NCI-H2227 (cell line): ENCODE measurements around the gene RAP1A.

ENCODE experiments used
- DNase-seq: peaks from one replicate; lab custom pipeline; 2025; ENCODE audit not compliant: unreplicated experiment; lab: John Stamatoyannopoulos, UW

The RAP1A gene

DNA sequence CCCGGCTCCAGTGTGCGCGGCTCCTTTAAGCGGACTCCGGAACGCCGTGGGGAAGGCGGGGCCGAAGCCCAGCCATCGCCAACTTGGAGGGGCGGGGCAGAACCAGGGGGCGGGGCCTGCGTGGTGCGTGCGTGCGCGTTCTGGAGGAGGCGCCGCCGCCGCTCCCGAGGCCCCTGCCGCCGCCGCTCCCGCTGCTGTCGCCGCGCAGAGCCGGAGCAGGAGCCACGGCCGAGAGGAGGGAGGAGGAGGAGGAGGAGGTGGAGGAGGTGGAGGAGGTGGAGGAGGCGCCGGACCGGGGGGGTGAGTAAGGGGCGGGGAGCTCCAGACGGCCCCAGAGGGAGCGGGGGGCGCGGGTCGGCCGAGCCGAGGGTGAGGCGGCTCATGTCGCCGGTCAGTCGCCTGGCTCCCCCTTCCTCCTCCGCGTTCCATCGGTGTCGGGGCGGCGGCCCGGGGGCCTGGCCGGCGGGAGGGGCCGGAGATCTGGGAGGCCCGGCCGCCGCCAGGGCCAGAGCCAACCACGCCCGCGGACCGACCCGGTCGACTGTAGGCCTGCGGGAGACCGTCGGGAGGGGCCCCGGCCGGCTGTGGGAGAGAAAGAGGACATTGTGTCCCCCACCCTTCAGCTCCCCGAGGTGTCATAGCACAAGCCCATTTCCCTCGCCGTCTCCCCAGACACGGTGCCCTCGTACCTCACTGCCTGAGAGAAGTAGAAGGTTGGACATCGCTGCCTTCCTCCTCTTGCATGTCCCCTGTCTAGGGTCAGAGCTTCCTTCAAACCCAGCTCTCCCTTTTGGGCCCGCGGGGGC lies at the start of gene RAP1A:
RAP1A (plus strand) TSS at position 155 of the 806 bp plus-strand sequence. CDS start 71,572 bp downstream, outside the sequence.
- peak; percentile 97 for DNase-seq

DNA sequence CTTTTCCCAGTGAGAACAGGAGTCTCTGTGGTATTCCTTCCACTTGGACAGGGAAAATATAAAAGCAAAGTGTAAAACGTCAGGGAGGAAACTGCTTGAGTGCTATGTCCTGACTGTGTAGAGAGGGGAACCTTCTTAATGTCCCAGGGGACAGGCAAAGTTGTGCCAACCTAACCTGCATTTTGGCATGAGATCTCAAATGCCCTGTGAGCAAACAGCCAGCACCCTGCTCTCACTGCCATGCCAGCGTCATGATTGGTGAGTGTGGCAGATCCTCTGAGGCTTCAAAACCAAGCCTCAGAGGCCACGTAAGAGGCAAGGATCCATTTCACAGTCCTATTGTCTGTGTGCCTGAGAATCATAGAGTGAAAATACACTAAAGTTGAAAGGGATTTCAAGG lies 49.7 kb upstream of the RAP1A start:
- DNase-seq = no peak

DNA sequence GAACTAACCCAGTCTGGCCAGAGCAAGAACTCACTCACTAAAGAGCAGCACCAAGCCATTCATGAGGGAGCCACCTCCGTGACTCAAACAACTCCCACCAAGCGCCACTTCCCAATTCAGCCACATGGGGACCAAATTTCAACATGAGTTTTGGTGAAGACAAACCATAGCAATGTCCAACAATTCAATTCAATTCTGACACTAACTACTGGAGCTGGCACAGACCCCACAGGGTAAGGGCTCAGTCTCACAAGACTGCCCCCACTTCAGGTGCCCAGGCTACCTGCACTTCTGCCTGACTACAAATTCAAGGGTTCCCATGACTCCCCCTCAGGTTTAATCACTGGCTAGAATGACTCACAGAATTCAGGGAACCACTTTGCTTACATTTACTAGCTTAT lies 48.8 kb upstream of the RAP1A start:
- no peak for DNase-seq

DNA sequence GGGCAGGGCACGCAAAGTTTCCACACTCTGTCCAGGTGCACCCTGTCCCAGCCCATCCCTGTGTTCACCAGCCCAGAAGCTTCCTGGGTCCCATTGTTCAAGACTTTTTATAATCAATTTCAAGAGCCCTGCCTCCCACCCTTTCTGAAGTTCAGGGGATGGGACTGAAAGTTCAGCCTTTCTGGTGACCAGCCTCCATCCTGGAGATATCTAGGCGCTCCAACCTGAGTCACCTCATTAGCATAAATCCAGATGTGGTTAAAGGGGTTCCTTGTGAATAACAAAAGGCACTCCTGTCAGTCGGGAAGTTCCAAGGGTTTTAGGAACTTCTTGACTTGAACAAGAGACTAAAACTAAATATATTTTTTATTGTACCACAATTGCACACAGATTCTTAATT lies 48.4 kb upstream of the RAP1A start:
- no peak for DNase-seq

DNA sequence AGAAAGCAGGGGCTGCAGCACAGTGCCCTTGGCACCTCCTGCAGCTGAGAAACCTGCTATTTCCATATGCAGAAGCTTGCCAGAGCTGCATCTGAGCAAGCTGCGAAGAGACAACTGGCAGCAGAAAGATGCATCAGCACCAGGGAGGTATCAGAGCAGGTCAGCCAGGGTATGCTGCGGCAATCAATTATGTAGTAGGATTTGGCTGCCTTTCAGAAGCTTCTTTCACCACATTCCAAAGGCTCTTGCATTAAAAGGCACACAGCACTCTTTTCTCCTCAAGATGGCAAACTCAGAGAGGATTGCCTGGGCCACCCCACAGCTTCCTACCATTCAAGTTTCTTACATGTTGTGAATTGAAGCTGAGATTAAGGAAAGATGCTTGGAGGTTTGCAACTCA lies 47.6 kb upstream of the RAP1A start:
- DNase-seq = no peak

DNA sequence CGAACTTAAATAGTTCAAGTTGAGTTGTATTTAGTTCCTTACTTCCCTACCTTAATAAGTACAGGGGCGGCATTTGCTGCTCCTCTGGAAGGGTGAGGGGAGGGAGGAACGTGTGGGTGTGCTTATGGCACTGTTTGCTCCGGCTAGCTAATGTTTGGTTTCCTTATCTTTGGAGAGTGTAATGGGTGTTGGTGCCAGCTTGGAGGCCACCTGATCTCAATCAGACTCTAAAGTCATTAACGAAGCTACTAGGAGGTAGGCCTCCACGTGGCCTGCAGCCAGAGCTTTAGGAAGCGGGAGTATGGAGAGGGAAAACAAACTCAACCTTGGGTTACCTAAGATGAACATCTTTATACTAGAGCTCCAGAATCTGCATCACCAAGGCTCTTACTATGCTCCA lies 43.0 kb upstream of the RAP1A start:
- DNase-seq = no peak

DNA sequence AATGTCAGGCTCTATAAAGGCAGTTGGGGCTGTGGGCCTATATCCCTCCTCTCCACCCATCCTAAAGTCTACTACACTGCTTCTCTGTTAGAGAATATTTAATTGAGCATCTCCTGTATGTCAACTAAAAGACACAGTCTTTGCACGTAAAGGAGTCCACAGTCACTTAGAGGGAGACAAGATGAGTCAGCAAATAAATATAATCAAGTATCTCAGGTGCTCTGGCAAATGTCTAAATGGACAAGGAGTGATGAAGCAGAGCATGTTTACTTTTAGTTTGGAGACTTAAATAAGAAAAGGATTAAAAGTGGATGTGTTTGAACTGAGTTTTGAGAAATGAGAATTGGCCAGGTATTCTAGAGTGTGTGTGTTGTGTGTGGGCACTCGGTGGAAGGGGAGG lies 41.8 kb upstream of the RAP1A start:
- DNase-seq = no peak

DNA sequence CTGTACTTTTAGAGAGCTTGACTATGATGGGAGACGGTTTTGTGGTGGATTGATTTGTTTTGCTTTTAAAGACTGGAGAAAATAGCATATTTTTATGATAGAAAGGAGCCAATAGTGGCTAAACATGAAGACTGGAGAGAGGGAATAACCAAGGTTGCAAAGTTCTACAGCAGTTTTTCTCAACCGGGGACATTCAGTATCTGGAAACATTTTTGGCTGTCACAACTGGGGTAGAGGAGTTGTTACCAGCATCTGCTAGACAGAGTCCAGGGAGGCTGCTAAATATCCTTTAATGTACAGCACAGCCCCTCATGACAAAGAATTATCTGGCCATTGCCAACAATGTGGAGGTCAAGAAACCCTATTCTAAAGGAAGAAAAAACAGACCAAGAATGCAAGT lies 38.4 kb upstream of the RAP1A start:
- no peak for DNase-seq

DNA sequence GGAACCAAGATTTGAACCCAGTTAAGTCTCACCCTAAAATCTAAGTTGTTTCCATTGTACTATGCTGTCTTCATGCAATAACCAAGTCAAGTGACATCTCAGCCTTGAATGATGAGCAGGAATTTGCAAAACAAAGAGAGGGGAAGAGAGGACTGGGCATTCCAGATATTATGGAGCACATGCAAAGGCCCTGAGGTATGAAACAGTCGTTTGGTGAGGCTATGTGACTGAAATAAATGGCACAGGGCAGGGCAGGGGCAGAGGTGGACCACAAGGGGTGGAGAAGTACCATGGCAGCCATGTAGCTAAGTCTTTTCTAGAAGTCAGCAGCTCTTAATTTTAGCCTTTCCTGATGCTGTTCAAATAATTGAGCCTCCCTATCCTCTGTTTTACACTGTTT lies 37.6 kb upstream of the RAP1A start:
- no peak for DNase-seq

DNA sequence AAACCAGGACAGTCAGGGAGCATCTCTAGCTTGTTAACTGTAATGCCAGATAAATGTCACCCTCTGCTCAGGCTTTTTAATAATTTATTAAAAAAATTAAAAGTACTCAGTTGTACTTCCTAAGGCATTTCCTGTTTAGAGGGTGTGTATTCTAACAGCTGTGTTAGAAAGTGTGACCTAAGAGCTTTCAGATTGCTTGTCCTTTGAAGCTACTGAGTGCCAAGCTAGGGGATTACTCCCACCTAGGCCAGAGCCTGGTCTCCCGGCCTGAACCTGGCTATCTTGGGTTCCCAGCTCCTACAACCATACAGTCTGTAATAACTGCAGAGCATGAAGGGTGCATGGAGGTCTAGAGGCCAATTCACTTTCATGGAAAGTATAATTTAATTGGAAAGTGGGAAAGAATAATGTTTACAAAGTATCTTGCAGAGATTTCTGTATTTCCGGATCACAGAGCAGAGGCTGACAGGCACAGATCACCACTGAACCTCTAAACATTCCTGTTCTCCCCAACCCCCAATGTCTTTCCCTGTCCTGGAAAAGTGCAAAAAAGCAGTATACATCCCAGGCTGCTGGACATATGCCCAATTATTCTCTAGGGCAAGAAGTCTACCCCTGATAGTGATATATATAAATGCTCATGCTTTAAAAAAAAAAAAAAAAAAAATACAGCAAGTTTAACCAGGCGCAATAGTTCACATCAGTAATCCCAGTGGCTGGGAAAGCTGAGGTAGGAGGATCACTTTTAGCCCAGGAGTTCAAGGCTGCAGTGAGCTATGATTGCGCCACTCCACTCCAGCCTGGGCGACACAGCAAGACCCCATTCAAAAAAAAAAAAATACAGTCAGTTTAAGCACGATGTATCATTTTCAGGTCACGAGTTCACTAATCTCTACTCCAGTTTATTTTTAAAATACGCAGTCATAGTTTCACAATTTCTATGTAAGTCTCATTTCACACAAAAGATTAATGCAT lies 36.7 kb upstream of the RAP1A start:
- DNase-seq = no peak

DNA sequence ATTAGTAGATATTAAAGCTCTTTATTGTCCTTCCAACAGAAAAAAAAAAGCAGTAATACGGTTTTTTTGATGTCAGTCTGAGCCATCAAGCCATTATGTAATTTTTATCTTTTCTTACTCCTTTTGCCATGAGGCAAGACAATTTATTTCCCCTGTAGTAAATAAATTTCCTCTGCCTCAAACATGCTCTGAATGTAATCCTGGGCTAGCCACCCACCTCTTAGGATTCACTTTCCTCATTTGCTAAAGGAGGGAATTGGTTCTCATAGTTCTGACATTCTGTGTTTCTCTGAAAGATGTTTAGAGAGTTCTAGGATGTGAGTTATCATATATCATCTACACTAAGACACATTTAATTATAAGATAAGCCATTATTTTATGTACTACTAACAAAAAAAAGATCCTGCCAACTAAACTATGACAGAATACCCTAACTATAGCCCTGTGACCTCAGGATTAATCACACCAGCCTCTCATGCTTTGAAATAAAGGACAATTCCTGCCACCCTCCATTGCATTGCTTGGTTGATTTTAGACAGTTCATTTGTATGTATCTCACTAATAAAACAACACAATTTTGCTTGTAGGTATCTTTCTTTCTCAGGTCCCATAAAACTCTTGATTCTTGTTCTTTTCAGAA lies 34.0 kb upstream of the RAP1A start:
- no peak for DNase-seq

DNA sequence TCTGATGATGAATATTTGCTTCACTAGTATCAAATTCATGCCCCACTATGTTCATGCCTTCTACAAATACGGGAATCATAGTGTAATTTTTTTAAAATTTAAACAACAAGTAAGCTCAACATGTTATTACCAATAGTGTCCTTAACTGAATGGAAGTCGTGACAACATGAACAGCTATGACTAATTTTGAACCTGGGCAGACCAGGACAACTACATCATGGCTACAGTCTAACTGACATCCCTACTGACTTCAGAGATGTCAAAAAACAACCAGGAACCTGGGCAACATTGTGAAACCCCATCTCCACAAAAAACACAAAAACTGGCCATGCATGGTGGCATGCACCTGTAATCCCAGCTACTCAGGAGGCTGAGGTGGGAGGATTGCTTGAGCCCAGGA lies 33.5 kb upstream of the RAP1A start:
- no peak for DNase-seq

DNA sequence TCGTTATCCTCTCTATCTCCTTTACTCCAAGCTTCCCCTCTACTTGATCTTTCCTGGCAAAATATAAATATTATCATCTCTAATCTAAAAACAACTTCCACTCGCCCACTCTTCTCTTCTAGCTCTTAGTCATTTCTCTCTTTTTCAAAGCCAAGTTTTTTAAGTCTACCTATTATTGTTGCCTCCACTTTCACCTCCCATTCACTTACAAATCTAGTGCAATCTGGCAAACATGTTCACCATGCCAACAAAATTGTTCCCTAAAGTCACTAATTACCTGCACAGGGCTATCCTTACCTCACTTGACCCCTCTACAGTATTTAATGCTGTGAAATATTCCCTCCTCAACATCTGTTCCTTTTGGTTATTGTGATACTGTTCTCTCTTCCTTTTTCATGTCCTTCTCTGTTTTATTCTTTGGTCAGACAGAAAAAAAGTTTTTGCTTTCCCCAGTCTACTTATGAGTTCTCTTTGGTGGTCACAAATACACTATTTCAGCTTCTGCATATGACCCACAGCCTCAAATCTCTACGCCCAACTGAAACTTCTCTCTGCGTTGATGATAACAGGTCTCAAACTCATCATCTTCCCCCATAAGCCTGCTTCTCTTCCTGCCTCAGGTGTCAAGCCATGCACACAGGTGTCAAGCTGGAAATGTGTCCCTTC lies 31.9 kb upstream of the RAP1A start:
- no peak for DNase-seq

DNA sequence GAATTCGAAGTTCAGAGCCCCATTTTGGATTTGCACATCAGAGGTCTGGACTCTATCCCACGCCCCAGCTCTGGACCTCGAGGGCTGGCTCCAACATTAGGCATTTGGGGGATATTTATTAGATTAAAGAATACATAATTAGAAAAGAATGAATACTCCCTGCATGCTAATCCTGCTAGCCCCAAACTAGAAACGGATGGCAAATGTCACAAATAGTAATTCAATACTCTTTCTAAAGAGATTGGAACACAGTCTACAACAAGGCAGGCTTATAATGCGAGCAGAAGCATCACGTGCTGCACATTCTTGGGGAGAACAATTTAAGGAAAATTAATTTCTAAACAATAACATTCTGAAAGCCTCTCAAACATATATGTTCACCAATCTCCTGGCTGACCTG lies 27.7 kb upstream of the RAP1A start:
- no peak for DNase-seq

DNA sequence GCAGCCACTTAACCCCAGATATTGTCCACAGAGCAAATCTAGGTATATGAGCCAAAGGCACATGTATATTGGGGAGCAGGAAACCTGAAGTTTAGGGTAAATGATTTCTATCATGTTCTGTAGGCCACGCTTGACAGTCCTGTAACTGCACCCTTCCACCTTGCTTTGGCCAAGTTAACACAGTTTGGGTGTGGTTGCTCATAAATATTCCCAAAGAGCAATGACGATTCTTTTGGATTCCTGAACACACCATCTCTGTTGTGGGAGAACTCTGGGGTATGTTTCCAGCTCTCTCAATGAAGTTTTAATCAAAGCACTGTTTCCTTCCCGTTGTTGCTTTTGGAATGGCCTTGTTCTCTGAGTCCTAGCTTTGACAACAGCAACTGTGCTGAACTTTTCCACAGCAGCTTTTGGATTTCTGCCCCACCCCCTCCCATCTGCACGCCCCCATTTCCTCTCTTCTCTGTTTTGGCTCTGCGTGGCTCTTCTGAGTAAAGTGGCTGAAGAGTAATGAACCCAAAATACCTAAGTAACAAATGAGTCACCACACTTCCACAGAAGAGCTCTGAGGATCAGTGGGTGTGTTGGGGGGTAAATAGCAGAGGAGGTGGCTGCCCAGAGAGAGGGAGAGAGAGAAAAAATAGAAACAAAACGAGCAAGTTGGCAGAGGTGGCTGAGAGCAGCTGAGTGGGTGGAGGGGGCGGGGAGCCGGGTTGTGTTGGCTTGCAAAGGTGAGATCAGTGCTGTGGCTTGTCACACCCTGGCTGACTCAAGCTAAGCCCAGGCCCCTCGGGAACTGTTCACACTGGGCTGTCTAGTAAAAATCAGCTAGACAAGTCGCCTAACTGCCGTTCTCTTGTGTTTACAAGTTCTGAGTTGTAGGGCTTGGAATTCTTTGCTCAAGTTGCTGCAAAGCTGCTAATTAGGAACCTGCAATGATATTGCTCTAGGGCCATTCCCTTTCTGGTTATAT lies 26.9 kb upstream of the RAP1A start:
- DNase-seq = peak; percentile 7

DNA sequence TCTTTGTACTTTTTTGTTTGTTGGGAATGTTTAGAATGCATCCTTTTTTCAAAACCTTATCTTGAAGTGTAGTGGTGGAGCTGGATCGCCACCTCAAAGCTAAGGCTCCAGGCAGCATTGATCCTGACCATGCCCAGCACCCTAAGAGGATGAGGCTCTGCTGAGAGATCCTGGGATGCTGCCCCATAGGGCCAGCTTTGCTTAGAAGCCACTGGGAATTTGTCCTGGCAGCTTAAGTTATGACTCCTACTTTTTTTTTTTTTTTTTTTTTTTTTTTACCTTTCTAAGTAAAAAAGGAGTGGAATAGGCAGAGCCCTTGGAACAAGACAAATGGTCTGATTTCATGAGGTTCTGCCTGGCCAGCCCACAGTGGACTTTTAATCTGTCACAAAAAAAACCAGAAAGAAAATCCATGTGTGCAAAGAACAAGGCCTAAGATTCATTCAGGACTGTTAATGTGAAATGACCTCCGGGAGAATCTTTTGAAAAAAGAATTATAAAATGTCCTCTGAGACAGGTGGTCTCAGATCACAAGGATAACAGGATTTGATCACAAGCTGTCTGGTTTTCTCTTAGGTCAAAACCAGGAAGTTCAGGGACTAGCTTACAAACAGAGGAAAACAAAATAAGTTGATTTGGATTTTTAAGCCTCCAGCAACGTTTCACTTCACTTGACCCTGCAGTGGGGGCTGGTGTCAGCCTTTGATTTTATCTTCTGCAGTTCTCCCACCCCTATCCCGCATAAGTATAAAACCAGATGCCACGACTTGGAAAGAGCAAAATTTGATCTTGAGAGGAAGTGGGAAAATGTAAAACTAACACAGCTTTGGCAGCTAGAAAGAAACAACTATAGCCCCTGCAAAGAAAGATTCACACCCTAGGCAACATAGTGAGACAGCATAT lies 25.9 kb upstream of the RAP1A start:
- DNase-seq = no peak

DNA sequence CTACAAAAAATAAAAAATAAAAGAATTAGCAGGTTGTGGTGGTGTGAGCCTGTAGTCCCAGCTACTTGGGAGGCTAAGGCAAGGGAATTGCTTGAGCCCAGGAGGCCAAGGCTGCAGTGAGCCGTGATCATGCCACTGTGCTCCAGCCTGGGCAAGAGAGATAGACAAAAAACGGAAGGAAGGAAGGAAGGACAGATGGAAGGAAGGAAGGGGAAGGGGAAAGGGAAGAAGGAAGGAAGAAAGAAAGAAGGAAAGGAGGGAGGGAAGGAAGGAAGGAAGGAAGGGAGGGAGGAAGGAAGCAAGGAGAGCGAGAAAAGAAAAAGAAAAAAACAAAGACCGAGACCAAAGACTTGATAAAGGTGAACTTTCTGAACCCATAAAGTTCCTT lies 25.3 kb upstream of the RAP1A start:
- DNase-seq = no peak

DNA sequence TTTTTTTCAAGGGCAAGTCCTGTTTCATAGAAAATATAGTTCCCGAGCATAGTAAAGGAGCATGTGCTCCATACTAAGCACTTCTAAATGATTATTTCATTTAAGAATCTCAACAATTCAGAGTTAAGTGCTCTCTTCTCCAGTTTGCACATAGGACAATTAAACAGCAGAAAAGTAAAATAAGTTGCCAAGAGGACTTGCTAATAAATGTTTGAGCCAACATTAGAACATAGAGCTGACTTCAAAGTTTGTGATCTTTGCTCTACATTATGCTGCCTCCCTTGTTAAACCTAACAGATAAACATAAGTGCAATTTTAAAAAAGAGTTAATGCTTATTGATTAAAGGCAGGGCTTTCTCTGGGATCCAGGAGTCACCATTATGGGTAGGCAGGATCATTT lies 23.8 kb upstream of the RAP1A start:
- no peak for DNase-seq

DNA sequence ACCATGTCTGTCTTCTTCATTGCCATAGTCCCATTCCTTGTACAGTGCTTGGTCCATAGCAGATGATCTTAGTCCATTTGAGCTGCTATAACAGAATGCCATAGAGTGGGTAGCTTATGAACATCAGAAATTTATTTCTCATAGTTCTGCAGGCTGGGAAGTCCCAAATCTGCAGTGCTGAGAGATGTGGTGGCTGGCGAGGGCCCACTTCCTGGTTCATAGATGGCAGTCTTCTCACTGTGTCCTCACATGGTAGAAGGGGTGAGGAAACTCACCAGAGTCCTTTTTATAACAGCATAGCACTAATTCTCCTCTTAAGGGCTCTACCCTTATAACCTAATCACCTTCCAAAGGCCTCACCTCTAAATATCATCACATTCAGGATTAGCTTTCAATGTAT lies 23.1 kb upstream of the RAP1A start:
- no peak for DNase-seq
